Keratinocyte (primary cell): ENCODE data around the gene SLC27A2. TPM values are rescaled to one million over a fixed set of nuclear protein-coding genes. Genes with fewer than 3 reads are reported as not detected.

Experiments
- DNase-seq: peaks from one replicate; pipeline ENCODE4 v3.0.0-alpha.2; 2011; ENCODE audit warnings: low read depth, missing footprints, low spot score
- FAIRE-seq: peaks from 2 replicates; lab custom pipeline; 2011; peaks lifted over from hg19 to GRCh38; lab: Jason Lieb, UNC
- H2AFZ ChIP-seq: 2 replicates; pipeline ENCODE4 v1.6.0; 2012; ENCODE audit warnings: low read length, control low read depth, inconsistent platforms; ENCODE audit not compliant: control insufficient read depth
- H3K27ac ChIP-seq: 2 replicates; pipeline ENCODE4 v1.5.1; 2011; ENCODE audit warnings: low read length; ENCODE audit not compliant: control insufficient read depth, insufficient read depth
- H3K27me3 ChIP-seq: 3 replicates; pipeline ENCODE4 v1.6.0; 2011; ENCODE audit warnings: low read length; ENCODE audit not compliant: control insufficient read depth, insufficient read depth; ENCODE audit errors: extremely low read depth
- H3K36me3 ChIP-seq, 2 experiments: 2 replicates in 1 of 2; 3 replicates in 1 of 2; pipeline ENCODE4 v1.5.1; 2011; ENCODE audit warnings: low read length in 2 of 2, mild to moderate bottlenecking in 1 of 2; ENCODE audit not compliant: control insufficient read depth in 2 of 2, insufficient read depth in 2 of 2; ENCODE audit errors: extremely low read depth in 1 of 2
- H3K4me1 ChIP-seq: 3 replicates; pipeline ENCODE4 v1.5.1; 2011; ENCODE audit warnings: low read length; ENCODE audit not compliant: control insufficient read depth, insufficient read depth; ENCODE audit errors: extremely low read depth
- H3K4me2 ChIP-seq: 3 replicates; pipeline ENCODE4 v1.6.0; 2011; ENCODE audit warnings: low read depth, low read length; ENCODE audit not compliant: control insufficient read depth, insufficient read depth; ENCODE audit errors: extremely low read depth
- H3K4me3 ChIP-seq, 3 experiments: fragments of 200-600 bp in 1 of 3; sonication (generic) in 1 of 3; 2 replicates in 2 of 3; 3 replicates in 1 of 3; pipeline ENCODE4 v1.5.1; 2011 to 2016; ENCODE audit warnings: low read length in 3 of 3, mild to moderate bottlenecking in 3 of 3, control low read depth in 2 of 3, inconsistent platforms in 1 of 3, low read depth in 1 of 3, mixed read lengths in 1 of 3, mixed run types in 1 of 3, moderate library complexity in 1 of 3; ENCODE audit not compliant: control insufficient read depth in 2 of 3, insufficient read depth in 2 of 3; ENCODE audit errors: extremely low read depth in 1 of 3
- H3K79me2 ChIP-seq: 2 replicates; pipeline ENCODE4 v1.6.0; 2012; ENCODE audit warnings: low read length; ENCODE audit not compliant: control insufficient read depth, insufficient read depth
- H3K9ac ChIP-seq: 3 replicates; pipeline ENCODE4 v1.6.0; 2011; ENCODE audit warnings: low read length; ENCODE audit not compliant: control insufficient read depth, insufficient read depth; ENCODE audit errors: extremely low read depth
- H3K9me1 ChIP-seq: 3 replicates; pipeline ENCODE4 v1.6.0; 2011; ENCODE audit warnings: low read length; ENCODE audit not compliant: control insufficient read depth, insufficient read depth; ENCODE audit errors: extremely low read depth
- H3K9me3 ChIP-seq: 2 replicates; pipeline ENCODE4 v1.5.1; 2012; ENCODE audit warnings: low read depth, low read length; ENCODE audit not compliant: control insufficient read depth
- H4K20me1 ChIP-seq: 3 replicates; pipeline ENCODE4 v1.6.0; 2011; ENCODE audit warnings: low read length; ENCODE audit not compliant: control insufficient read depth, insufficient read depth; ENCODE audit errors: extremely low read depth
- CTCF ChIP-seq, 3 experiments: IDR thresholded peaks in 1 of 3; conservative IDR thresholded peaks in 1 of 3; optimal IDR thresholded peaks in 1 of 3; 2 replicates in 2 of 3; 3 replicates in 1 of 3; pipeline versions ENCODE3 to v1.5.1; 2011; ENCODE audit warnings: low read length in 3 of 3, mild to moderate bottlenecking in 3 of 3, moderate library complexity in 2 of 3, control low read depth in 1 of 3, inconsistent platforms in 1 of 3; ENCODE audit not compliant: insufficient read depth in 2 of 3; ENCODE audit errors: extremely low read depth in 1 of 3
- EZH2 ChIP-seq: IDR thresholded peaks from one replicate; pipeline ENCODE4 v1.6.1; 2012; ENCODE audit warnings: inconsistent platforms, mild to moderate bottlenecking, low read length, moderate library complexity
- dilution Hi-C: fragments of 300-500 bp; cut with MboI; formaldehyde crosslinking; loops from one replicate; pipeline ENCODE4 v1.7.0; 2020; ENCODE audit warnings: low sequenced_read_pairs; ENCODE audit not compliant: extremely low pct_ligation_motif_present
- polyA plus RNA-seq, 5 experiments: library from polyadenylated mRNA; depleted of rRNA in 3 of 5; stranded (reverse) in 3 of 5; stranded (forward) in 1 of 5; unstranded in 1 of 5; fragments of >200 nt; gene quantifications; 1 replicate in 1 of 5; 2 replicates in 3 of 5; 3 replicates in 1 of 5; pipeline versions ENCODE4 v1.2.1 to v1.2.3, GENCODE V29; 2011 to 2012; ENCODE audit warnings: missing spikeins in 2 of 5, low read depth in 1 of 5, low replicate concordance in 1 of 5

SLC27A2 gene
- polyA plus RNA-seq, 1 donor (not counting 4 experiments of a cell fraction or from before 2014, with no cell fraction given): 0.34 TPM

- Histone ChIP-seq H3K4me3 (no peak overlapping the region), H3K27ac (no peak overlapping the region), H3K9ac (no peak overlapping the region), H3K9me1 (no peaks in the 10 kb centered on the region), H3K79me2 (no peaks in the 10 kb centered on the region), H3K36me3 (no peaks in the 10 kb centered on the region), H2AFZ (no peak overlapping the region), H4K20me1 (no peaks in the 10 kb centered on the region), H3K9me3 (no peaks in the 10 kb centered on the region), H3K27me3 (no peaks in the 10 kb centered on the region), H3K4me1 (peaks cover 3% of the 10 kb centered on the region), H3K4me2 (no peak overlapping the region)
- DNase-seq (no peak), FAIRE-seq (no peak)
- dilution Hi-C loops: no loop called here
- TF ChIP-seq EZH2 (no peak), CTCF (optimal IDR thresholded peaks at IDR 0.05 in 1 of 3, IDR thresholded peaks at IDR 0.05 in 1 of 3, conservative IDR thresholded peaks at IDR 0.05 in 1 of 3; ENCODE audit: extremely low read depth in 1 of 3, insufficient read depth in 2 of 3, low read length in 3 of 3) (no peak)
Measured at GRCh38 chr15:50143255-50143860, 38.6 kb upstream of the SLC27A2 start.

DNA sequence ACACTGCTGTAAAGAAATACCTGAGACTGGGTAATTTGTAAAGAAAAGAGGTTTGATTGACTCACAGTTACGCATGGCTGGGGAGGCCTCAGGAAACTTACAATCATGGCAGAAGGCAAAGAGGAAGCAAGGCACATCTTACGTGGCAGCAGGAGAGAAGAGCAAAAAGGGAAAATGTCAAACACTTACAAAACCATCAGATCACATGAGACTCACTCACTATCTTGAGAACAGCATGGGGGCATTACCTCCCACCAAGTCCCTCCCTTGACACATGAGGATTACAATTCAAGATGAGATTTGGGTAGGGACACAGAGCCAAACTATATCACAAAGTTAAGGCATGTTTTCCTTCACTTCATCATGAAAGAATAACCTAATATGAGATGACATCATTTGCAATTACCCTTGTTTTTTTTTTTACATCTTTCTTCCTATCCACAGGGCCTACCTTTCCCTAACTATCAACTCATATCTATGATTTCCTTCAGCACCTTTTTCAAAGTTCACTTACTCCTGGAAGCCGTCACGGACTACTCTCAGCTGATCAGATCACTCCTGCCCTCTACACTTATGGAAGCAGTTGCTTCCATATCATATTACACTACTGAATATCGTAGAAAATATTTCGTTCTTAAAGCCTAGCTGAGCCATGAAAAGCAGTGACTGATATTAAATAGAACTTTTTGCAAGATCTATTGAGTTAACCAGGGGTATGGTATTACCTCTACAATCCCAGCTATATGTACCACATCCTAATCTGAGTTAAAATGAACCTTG, 37.5 kb upstream of the SLC27A2 start:
- Histone ChIP-seq H3K9ac (no peak overlapping the region), H3K27me3 (no peaks in the 10 kb centered on the region), H3K4me2 (no peak overlapping the region), H3K4me1 (peaks cover 3% of the 10 kb centered on the region), H3K9me1 (no peaks in the 10 kb centered on the region), H3K36me3 (no peaks in the 10 kb centered on the region), H3K9me3 (no peaks in the 10 kb centered on the region), H3K79me2 (no peaks in the 10 kb centered on the region), H3K27ac (no peak overlapping the region), H2AFZ (no peak overlapping the region), H3K4me3 (no peak overlapping the region), H4K20me1 (no peaks in the 10 kb centered on the region)
- dilution Hi-C loops: no loop called here
- no peak for FAIRE-seq
- TF ChIP-seq CTCF (optimal IDR thresholded peaks at IDR 0.05 in 1 of 3, IDR thresholded peaks at IDR 0.05 in 1 of 3, conservative IDR thresholded peaks at IDR 0.05 in 1 of 3; ENCODE audit: extremely low read depth in 1 of 3, insufficient read depth in 2 of 3, low read length in 3 of 3) (no peak), EZH2 (no peak)
- DNase-seq: no peak
